OCI-LY7 (cell line): ENCODE data around the gene CCDC116. TPM values are rescaled to one million over a fixed set of nuclear protein-coding genes. Genes with fewer than 3 reads are reported as not detected.

Experiments used
- BruUV-seq: library from RNA; stranded (reverse); fragments of 400-500 nt; replicated peaks from 2 replicates; lab custom pipeline; 2021; lab: Mats Ljungman, UMichigan
- CTCF ChIA-PET: fragments of 300-600 bp; sonication (Branson Sonifier 250); formaldehyde crosslinking; loops from one replicate; lab custom pipeline; 2022; ENCODE audit warnings: antibody characterized with exemption; ENCODE audit not compliant: unreplicated experiment; lab: Charles Lee
- POLR2A ChIA-PET: fragments of 300-600 bp; sonication (Branson Sonifier 250); formaldehyde crosslinking; loops from one replicate; lab custom pipeline; 2022; ENCODE audit warnings: antibody characterized with exemption; lab: Charles Lee
- DNase-seq: peaks from one replicate; pipeline ENCODE4 v3.0.0-alpha.2; 2015; ENCODE audit warnings: low spot score
- H2AFZ ChIP-seq: fragments of 200-600 bp; sonication (generic), shearing (Covaris generic); 2 replicates; pipeline ENCODE4 v1.6.1; 2014; ENCODE audit warnings: mild to moderate bottlenecking, antibody characterized with exemption, low read length, moderate library complexity
- H3K27ac ChIP-seq: fragments of 200-600 bp; sonication (generic); 2 replicates; pipeline ENCODE4 v1.5.1; 2014; ENCODE audit warnings: mixed run types, low read depth, mild to moderate bottlenecking, moderate library complexity, low read length, inconsistent platforms; ENCODE audit not compliant: poor library complexity, severe bottlenecking
- H3K36me3 ChIP-seq: fragments of 200-600 bp; sonication (generic); 2 replicates; pipeline ENCODE4 v1.6.1; 2014; ENCODE audit warnings: mild to moderate bottlenecking, antibody characterized with exemption, low read length, moderate library complexity, mixed read lengths; ENCODE audit not compliant: insufficient read depth
- H3K4me1 ChIP-seq: fragments of 200-600 bp; sonication (generic); 2 replicates; pipeline ENCODE4 v1.5.1; 2014; ENCODE audit warnings: mild to moderate bottlenecking, low read length; ENCODE audit not compliant: insufficient read depth, poor library complexity, severe bottlenecking
- H3K4me2 ChIP-seq: fragments of 200-600 bp; sonication (generic); 2 replicates; pipeline ENCODE4 v1.6.1; 2014; ENCODE audit warnings: mild to moderate bottlenecking, low read length
- H3K4me3 ChIP-seq: fragments of 200-600 bp; sonication (generic); 2 replicates; pipeline ENCODE4 v1.5.1; 2014; ENCODE audit warnings: mild to moderate bottlenecking, low read depth, low read length; ENCODE audit not compliant: poor library complexity, severe bottlenecking
- H3K79me2 ChIP-seq: fragments of 200-600 bp; sonication (generic); 2 replicates; pipeline ENCODE4 v1.6.1; 2016; ENCODE audit warnings: low read depth, mild to moderate bottlenecking, low read length, moderate library complexity, mixed read lengths; ENCODE audit not compliant: insufficient read depth
- H3K9me2 ChIP-seq: fragments of 200-600 bp; sonication (generic); 2 replicates; pipeline ENCODE4 v1.6.1; 2016; ENCODE audit warnings: mild to moderate bottlenecking, low read length, mixed read lengths; ENCODE audit not compliant: insufficient read depth
- H3K9me3 ChIP-seq: fragments of 200-600 bp; sonication (generic); 2 replicates; pipeline ENCODE4 v1.6.1; 2014; ENCODE audit warnings: mild to moderate bottlenecking, mixed run types, low read length, mixed read lengths
- H4K20me1 ChIP-seq: fragments of 200-600 bp; sonication (generic); 2 replicates; pipeline ENCODE4 v1.6.1; 2014; ENCODE audit warnings: mild to moderate bottlenecking, antibody characterized with exemption, low read length, moderate library complexity, mixed read lengths; ENCODE audit not compliant: insufficient read depth
- EZH2phosphoT487 ChIP-seq: fragments of 200-600 bp; sonication (generic); IDR thresholded peaks from 2 replicates; pipeline ENCODE4 v1.6.1; 2018; ENCODE audit warnings: low read depth, borderline replicate concordance, mild to moderate bottlenecking, mixed run types, antibody characterized with exemption, low read length, moderate library complexity, mixed read lengths
- intact Hi-C: fragments of 100-400 bp; cut with micrococcal nuclease; formaldehyde crosslinking; loops from one replicate; pipeline ENCODE4 v1.10.0; 2022; ENCODE audit not compliant: unreplicated experiment
- total RNA-seq, 2 experiments: library from RNA; depleted of rRNA in 1 of 2; stranded (reverse); fragments of >200 nt in 1 of 2; shearing (Covaris generic) in 1 of 2; gene quantifications; 2 replicates each; pipeline ENCODE4 v1.2.3, GENCODE V29; 2014 to 2022
- TF ChIP-seq, protein P1 (sequence below): fragments of 200-600 bp; sonication (generic); conservative IDR thresholded peaks from 2 replicates; pipeline ENCODE4 v1.5.1; 2014; ENCODE audit warnings: mild to moderate bottlenecking, antibody characterized with exemption, low read length, moderate library complexity, mixed read lengths

CCDC116 gene
- total RNA-seq, 2 experiments from 2014 or later: 1.5 to 3.1 TPM

DNA sequence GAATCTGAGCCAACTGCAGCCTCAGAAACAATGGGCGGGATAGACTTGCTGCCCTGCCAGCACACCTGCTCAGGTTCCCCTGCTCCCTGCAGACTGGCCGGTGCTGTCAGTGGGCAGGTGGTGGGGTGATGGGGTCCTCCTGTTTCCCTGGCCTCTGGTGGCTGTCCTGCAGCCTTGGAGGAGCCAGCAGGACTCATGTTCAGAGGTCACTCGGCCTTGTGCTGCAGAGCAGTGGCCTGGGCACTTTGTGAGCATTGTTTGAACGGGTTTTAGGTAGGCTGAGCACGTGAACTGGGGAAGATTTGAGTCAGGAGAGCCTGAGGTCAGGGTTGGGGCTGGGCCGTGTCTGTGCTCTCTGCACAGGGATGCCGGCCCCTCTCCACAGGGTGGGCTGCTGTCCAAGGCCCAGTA lies 50.8 kb downstream of the CCDC116 start:
- no peak for DNase-seq
- H3K4me3 ChIP-seq: no peak overlapping the region
- H3K9me3 ChIP-seq: no peaks in the 10 kb centered on the region
- ChIA-PET CTCF (no interaction called here), POLR2A (no interaction called here)
- no peak overlapping the region for H3K27ac ChIP-seq
- no peaks in the 10 kb centered on the region for H3K4me1 ChIP-seq
- H3K9me2 ChIP-seq: no peaks in the 10 kb centered on the region
- BruUV-seq: no TSS peak
- TF ChIP-seq, protein P1, sequence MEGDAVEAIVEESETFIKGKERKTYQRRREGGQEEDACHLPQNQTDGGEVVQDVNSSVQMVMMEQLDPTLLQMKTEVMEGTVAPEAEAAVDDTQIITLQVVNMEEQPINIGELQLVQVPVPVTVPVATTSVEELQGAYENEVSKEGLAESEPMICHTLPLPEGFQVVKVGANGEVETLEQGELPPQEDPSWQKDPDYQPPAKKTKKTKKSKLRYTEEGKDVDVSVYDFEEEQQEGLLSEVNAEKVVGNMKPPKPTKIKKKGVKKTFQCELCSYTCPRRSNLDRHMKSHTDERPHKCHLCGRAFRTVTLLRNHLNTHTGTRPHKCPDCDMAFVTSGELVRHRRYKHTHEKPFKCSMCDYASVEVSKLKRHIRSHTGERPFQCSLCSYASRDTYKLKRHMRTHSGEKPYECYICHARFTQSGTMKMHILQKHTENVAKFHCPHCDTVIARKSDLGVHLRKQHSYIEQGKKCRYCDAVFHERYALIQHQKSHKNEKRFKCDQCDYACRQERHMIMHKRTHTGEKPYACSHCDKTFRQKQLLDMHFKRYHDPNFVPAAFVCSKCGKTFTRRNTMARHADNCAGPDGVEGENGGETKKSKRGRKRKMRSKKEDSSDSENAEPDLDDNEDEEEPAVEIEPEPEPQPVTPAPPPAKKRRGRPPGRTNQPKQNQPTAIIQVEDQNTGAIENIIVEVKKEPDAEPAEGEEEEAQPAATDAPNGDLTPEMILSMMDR: no peak
- no peak for TF ChIP-seq EZH2phosphoT487
- H2AFZ ChIP-seq: no peak overlapping the region
- H3K36me3 ChIP-seq: peaks cover 69% of the 10 kb centered on the region
- intact Hi-C loops: no loop called here
- no peaks in the 10 kb centered on the region for H3K79me2 ChIP-seq
- H3K4me2 ChIP-seq: no peak overlapping the region
- H4K20me1 ChIP-seq: no peaks in the 10 kb centered on the region

DNA sequence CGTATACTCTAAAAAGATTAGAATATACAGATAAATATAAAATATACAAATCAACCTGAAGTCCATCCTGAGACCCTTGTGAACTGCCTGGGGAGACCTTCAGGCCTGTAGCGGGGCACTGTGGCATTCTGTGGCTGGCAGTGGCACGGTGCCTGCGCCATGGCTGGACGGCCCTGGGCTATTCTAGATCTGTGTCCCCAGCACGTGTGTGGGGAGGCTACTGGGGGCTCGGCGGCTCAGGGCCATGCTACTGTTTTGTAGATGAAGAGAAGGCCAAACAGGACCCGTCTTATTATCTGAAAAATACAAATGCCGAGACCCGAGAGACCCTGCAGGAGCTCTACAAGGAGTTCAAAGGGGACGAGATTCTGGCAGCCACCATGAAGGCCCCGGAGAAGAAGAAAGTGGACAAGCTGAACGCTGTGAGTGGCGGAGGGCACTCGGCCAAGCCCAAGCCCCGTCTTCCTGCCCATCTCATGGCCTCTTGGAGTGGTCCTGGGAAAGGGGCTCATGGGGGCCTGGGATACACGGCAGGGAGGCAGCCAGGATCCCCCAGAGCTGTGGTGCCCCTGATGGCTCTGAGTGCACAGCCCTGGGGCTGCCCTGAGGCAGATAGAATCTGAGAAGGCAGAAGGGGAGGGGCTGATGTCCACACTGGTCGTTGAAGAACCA lies 52.1 kb downstream of the CCDC116 start:
- TF ChIP-seq, protein P1: no peak
- no peak for TF ChIP-seq EZH2phosphoT487
- Histone ChIP-seq H2AFZ (no peak overlapping the region), H3K4me1 (no peaks in the 10 kb centered on the region), H3K4me2 (no peak overlapping the region), H3K9me2 (no peaks in the 10 kb centered on the region), H4K20me1 (no peaks in the 10 kb centered on the region), H3K4me3 (no peak overlapping the region), H3K9me3 (no peaks in the 10 kb centered on the region), H3K36me3 (peaks cover 81% of the 10 kb centered on the region), H3K79me2 (no peaks in the 10 kb centered on the region), H3K27ac (no peak overlapping the region)
- CTCF ChIA-PET: no interaction called here
- POLR2A ChIA-PET: no interaction called here
- intact Hi-C loops: no loop called here
- no TSS peak for BruUV-seq
- no peak for DNase-seq

DNA sequence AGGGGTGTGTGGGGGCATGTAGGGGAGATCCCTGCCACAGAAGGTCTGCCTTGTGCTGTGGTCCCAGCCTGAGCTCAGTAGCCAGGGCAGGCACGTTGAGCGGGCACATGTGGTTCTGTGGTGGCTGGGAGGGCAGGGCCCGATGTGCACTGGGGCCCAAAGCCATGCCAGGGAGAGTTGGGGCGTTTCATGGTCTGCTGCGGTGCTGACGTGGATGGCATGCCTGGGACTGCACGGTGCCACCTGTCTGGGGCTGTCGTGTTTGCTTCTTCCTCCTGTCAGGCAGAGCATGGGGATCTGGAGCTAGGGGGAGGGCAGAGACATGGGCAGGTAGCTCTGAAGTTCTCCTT lies 52.6 kb downstream of the CCDC116 start:
- POLR2A ChIA-PET: interaction anchor here (0.6 kb wide), 1 partner anchor 12 kb away, joined by 3 read pairs; no protein-coding TSS in a partner anchor
- no peak for DNase-seq
- no peak for TF ChIP-seq EZH2phosphoT487
- TF ChIP-seq, protein P1: no peak
- H3K9me2 ChIP-seq: no peaks in the 10 kb centered on the region
- peaks cover 83% of the 10 kb centered on the region for H3K36me3 ChIP-seq
- no peak overlapping the region for H3K4me3 ChIP-seq
- H3K9me3 ChIP-seq: no peaks in the 10 kb centered on the region
- H4K20me1 ChIP-seq: no peaks in the 10 kb centered on the region
- H3K79me2 ChIP-seq: no peaks in the 10 kb centered on the region
- intact Hi-C loops: no loop called here
- no peak overlapping the region for H2AFZ ChIP-seq
- no peak overlapping the region for H3K4me2 ChIP-seq
- CTCF ChIA-PET: no interaction called here
- no peak overlapping the region for H3K27ac ChIP-seq
- H3K4me1 ChIP-seq: no peaks in the 10 kb centered on the region
- BruUV-seq: no TSS peak
